ELF-1 (cell line): ENCODE data around the gene LRRC43.
A peak's percentile ranks its signal among the peaks of the same experiment; 100 is the strongest.
"Not testable (repeated sequence)": the region's sequence is repeated elsewhere in the genome, so short reads cannot be mapped to it uniquely, and the experiment has no call there.

Source experiments
- DNase-seq: peaks from one replicate; pipeline ENCODE4 v3.0.0-alpha.2; 2016; ENCODE audit warnings: low read depth, low spot score

LRRC43 gene

GRCh38 chr12:122194804-122195203, 11.9 kb downstream of the LRRC43 start:
- DNase-seq: no peak

GRCh38 chr12:122195405-122195804, 12.5 kb downstream of the LRRC43 start:
- no peak for DNase-seq

GRCh38 chr12:122197612-122197966, 14.7 kb downstream of the LRRC43 start:
- no peak for DNase-seq

GRCh38 chr12:122199484-122200355, 16.8 kb downstream of the LRRC43 start:
- DNase-seq: no peak

GRCh38 chr12:122200541-122201175, 17.7 kb downstream of the LRRC43 start:
- peak; percentile 49 for DNase-seq

- DNase-seq: no peak
Observed at GRCh38 chr12:122201381-122201780, 18.5 kb downstream of the LRRC43 start.

- no peak for DNase-seq
Observed at GRCh38 chr12:122202017-122202416, 19.1 kb downstream of the LRRC43 start.

GRCh38 chr12:122202811-122203210, 19.9 kb downstream of the LRRC43 start:
- DNase-seq: not testable (repeated sequence)

- DNase-seq: peak; percentile 74
Observed at GRCh38 chr12:122203301-122204166, 20.6 kb downstream of the LRRC43 start, which contains the start of gene B3GNT4. Gene B3GNT4 (plus strand): TSS chr12:122203709. CDS start chr12:122204619, 910 bp downstream.

GRCh38 chr12:122204167-122205052, 21.5 kb downstream of the LRRC43 start:
- DNase-seq: peak; percentile 39

GRCh38 chr12:122205053-122205925, 22.4 kb downstream of the LRRC43 start:
- no peak for DNase-seq

- peak; percentile 31 for DNase-seq
Observed at GRCh38 chr12:122206111-122206881, 23.4 kb downstream of the LRRC43 start.

- no peak for DNase-seq
Observed at GRCh38 chr12:122206976-122207375, 24.1 kb downstream of the LRRC43 start.

GRCh38 chr12:122207391-122207790, 24.5 kb downstream of the LRRC43 start:
- no peak for DNase-seq

- no peak for DNase-seq
Observed at GRCh38 chr12:122208073-122208820, 25.3 kb downstream of the LRRC43 start.

GRCh38 chr12:122215771-122216170, 32.8 kb downstream of the LRRC43 start:
- no peak for DNase-seq

GRCh38 chr12:122216445-122216844, 33.5 kb downstream of the LRRC43 start:
- no peak for DNase-seq

GRCh38 chr12:122225683-122226365, 42.9 kb downstream of the LRRC43 start, which contains the start of gene DIABLO:
Gene DIABLO (minus strand): TSS chr12:122226052. CDS start chr12:122226014, 38 bp downstream.
- peak; percentile 100 for DNase-seq
